HG02798 (cell line): ENCODE results near the gene CASKIN2.
"Not testable (repeated sequence)": the region's sequence is repeated elsewhere in the genome, so short reads cannot be mapped to it uniquely, and the experiment has no call there.

ENCODE experiments used
- ATAC-seq: cut with Tn5 transposase; IDR thresholded peaks from one replicate; pipeline ENCODE4 v1.9.1; 2021; ENCODE audit warnings: mild to moderate bottlenecking; ENCODE audit not compliant: unreplicated experiment, poor library complexity

CASKIN2 gene

GRCh38 chr17:75493476-75494129, 21.7 kb downstream of the CASKIN2 start:
- ATAC-seq = no peak

GRCh38 chr17:75492555-75493168, 22.7 kb downstream of the CASKIN2 start:
- ATAC-seq = no peak

GRCh38 chr17:75491680-75492079, 23.7 kb downstream of the CASKIN2 start:
- no peak for ATAC-seq

GRCh38 chr17:75490953-75491649, 24.2 kb downstream of the CASKIN2 start:
- ATAC-seq = no peak

- no peak for ATAC-seq
Measured at GRCh38 chr17:75490173-75490743, 25.1 kb downstream of the CASKIN2 start.

GRCh38 chr17:75489511-75489955, 25.8 kb downstream of the CASKIN2 start:
- ATAC-seq = no peak

GRCh38 chr17:75488693-75489510, 26.4 kb downstream of the CASKIN2 start:
- ATAC-seq = no peak

GRCh38 chr17:75487351-75488070, 27.8 kb downstream of the CASKIN2 start:
- ATAC-seq = no peak

GRCh38 chr17:75486951-75487350, 28.4 kb downstream of the CASKIN2 start:
- ATAC-seq = no peak

GRCh38 chr17:75486151-75486550, 29.2 kb downstream of the CASKIN2 start:
- ATAC-seq = no peak

GRCh38 chr17:75485688-75486087, 29.6 kb downstream of the CASKIN2 start:
- no peak for ATAC-seq

- no peak for ATAC-seq
Measured at GRCh38 chr17:75482098-75482942, 33.0 kb downstream of the CASKIN2 start.

- ATAC-seq = no peak
Measured at GRCh38 chr17:75481194-75482068, 33.9 kb downstream of the CASKIN2 start.

- no peak for ATAC-seq
Measured at GRCh38 chr17:75480281-75480680, 35.1 kb downstream of the CASKIN2 start.

- no peak for ATAC-seq
Measured at GRCh38 chr17:75478508-75478907, 36.8 kb downstream of the CASKIN2 start.

- not testable (repeated sequence) for ATAC-seq
Measured at GRCh38 chr17:75477490-75477862, 37.9 kb downstream of the CASKIN2 start.

GRCh38 chr17:75476752-75477489, 38.4 kb downstream of the CASKIN2 start:
- ATAC-seq = no peak
